Measurements from ENCODE around the gene SMG6. TPM values are rescaled to one million over a fixed set of nuclear protein-coding genes. Genes with fewer than 3 reads are reported as not detected.

SMG6 gene
- total and polyA plus RNA-seq, 2 of the 8 experiments (the other 6 are each of a cell fraction or from before 2014, with no cell fraction given), result 18.5 to 25.2 TPM

GRCh38 chr17:2029911-2030778 lies 273.4 kb downstream of the SMG6 start, which contains the start of gene DPH1:
DPH1 (plus strand) TSS chr17:2030153; CDS start chr17:2030170, 17 bp downstream.
- WGBS, 2 experiments (ENCODE audit: extremely low coverage in 1 of 2, insufficient coverage in 1 of 2, insufficient read length in 1 of 2, insufficient replicate concordance in 2 of 2, low coverage in 1 of 2, low lambda C conversion rate in 2 of 2, missing lambda C conversion rate in 1 of 2), result 2% methylated on average over 48 of the region's 59 CpGs; no CpG with 5 or more reads in 1 of the 2 experiments
- Histone ChIP-seq H2AK5ac (ENCODE audit: low read depth, low read length) (no peak within 1 kb of the TSS), H3K4ac (replicated peaks; ENCODE audit: insufficient read length, low read depth, low read length) (no peak within 1 kb of the TSS), H3K4me2 (ENCODE audit: insufficient read depth in 1 of 2, low read depth in 2 of 2, low read length in 2 of 2) (peak within 1 kb of the TSS; percentile 55 to 76), H3K23ac (ENCODE audit: insufficient read length) (no peak within 1 kb of the TSS), H3K9me3 (ENCODE audit: insufficient read depth in 2 of 2, low read depth in 1 of 2, low read length in 1 of 2) (no peaks in the 10 kb centered on the region), H4K5ac (ENCODE audit: insufficient read length, low read depth, low read length) (no peak within 1 kb of the TSS), H3K36me3 (ENCODE audit: control insufficient read depth in 2 of 4, insufficient read depth in 4 of 4, low read length in 3 of 4) (no peaks in the 10 kb centered on the region), H2BK5ac (ENCODE audit: low read depth, low read length) (no peak within 1 kb of the TSS), H3K79me2 (ENCODE audit: control insufficient read depth in 1 of 2, insufficient read depth in 2 of 2, low read length in 2 of 2) (no peaks in the 10 kb centered on the region), H2BK120ac (replicated peaks; ENCODE audit: low read depth, low read length) (no peak within 1 kb of the TSS), H2BK12ac (ENCODE audit: low read depth, low read length) (no peak within 1 kb of the TSS), H2BK15ac (ENCODE audit: low read length) (0 out of 2 replicates have a peak within 1 kb of the TSS, but pooled peaks have one; percentile 29), H4K91ac (replicated peaks; ENCODE audit: insufficient read length, low read length) (no peak within 1 kb of the TSS), H3K18ac (ENCODE audit: extremely low read depth, low read length) (no peak within 1 kb of the TSS), H3K27me3 (replicated peaks in 1 of 4; ENCODE audit: control insufficient read depth in 3 of 4, extremely low read depth in 1 of 4, insufficient read depth in 3 of 4, low read length in 3 of 4) (peaks cover 44 to 47% (median 46%) of the 10 kb centered on the region in 4 experiments), H3K27ac (ENCODE audit: low read depth, low read length) (no peak within 1 kb of the TSS), H2AFZ (ENCODE audit: low read length) (peak within 1 kb of the TSS; percentile 15; the same call in 1 of the 2 replicates), H3K9ac (replicated peaks in 1 of 4; ENCODE audit: extremely low read depth in 1 of 4, low read depth in 3 of 4, low read length in 3 of 4) (peak within 1 kb of the TSS in 3 of 4 experiments; percentile 39 to 57 (median 51); a peak in 5 of 7 replicates), H4K20me1 (replicated peaks in 1 of 2; ENCODE audit: control insufficient read depth in 1 of 2, insufficient read depth in 2 of 2, low read length in 2 of 2) (peaks cover 0 to 6% of the 10 kb centered on the region in 2 experiments), H3K79me1 (ENCODE audit: low read depth, low read length) (no peaks in the 10 kb centered on the region), H3K4me3 (ENCODE audit: extremely low read depth in 1 of 4, insufficient read depth in 2 of 4, low read depth in 3 of 4, low read length in 4 of 4) (peak within 1 kb of the TSS; percentile 74 to 98 (median 92)), H3K56ac (replicated peaks; ENCODE audit: insufficient read length, low read depth, low read length) (no peak within 1 kb of the TSS), H3K4me1 (replicated peaks in 1 of 4; ENCODE audit: control insufficient read depth in 3 of 4, insufficient read depth in 4 of 4, low read length in 3 of 4) (peaks cover 2 to 7% (median 4%) of the 10 kb centered on the region in 4 experiments; a peak in 5 of 7 replicates), H3K23me2 (ENCODE audit: low read depth, low read length) (peaks cover 9% of the 10 kb centered on the region; the same call in 1 of the 2 replicates), H3K14ac (ENCODE audit: insufficient read length) (no peak within 1 kb of the TSS), H4K8ac (ENCODE audit: extremely low read depth, insufficient read depth, low read length) (peak within 1 kb of the TSS; percentile 54; the same call in 1 of the 2 replicates), H2BK20ac (ENCODE audit: low read length) (no peak within 1 kb of the TSS)
- CTCF ChIA-PET (ENCODE audit: partially characterized antibody), result interaction anchor here (0.9 to 4.4 kb wide), 10 partner anchors 10 to 201 kb away, joined by 3 to 15 read pairs (median 4); partner anchors contain the start of genes HIC1 and OVCA2
- DNase-seq (ENCODE audit: low read depth in 1 of 2, low spot score in 2 of 2), result peak; percentile 69 to 97
- peak; percentile 95 for FAIRE-seq
- POLR2A ChIA-PET (ENCODE audit: partially characterized antibody), result interaction anchor here (1.1 kb wide), 1 partner anchor 10 kb away, joined by 3 read pairs; no protein-coding TSS in a partner anchor
- TF ChIP-seq CBX8 (IDR thresholded peaks at IDR 0.05; ENCODE audit: borderline replicate concordance, low read depth, low read length) (no peak), RBBP5 (IDR thresholded peaks at IDR 0.05; ENCODE audit: borderline replicate concordance, low read depth, low read length) (peak; percentile 55; the same call in 1 of the 2 replicates), TAF7 (optimal IDR thresholded peaks at IDR 0.05; ENCODE audit: borderline replicate concordance, low read depth, low read length) (peak; percentile 62), TAF1 (IDR thresholded peaks at IDR 0.05; ENCODE audit: low read depth, low read length) (peak; percentile 81), SP2 (IDR thresholded peaks at IDR 0.05; ENCODE audit: low read length) (no peak), CREB1 (IDR thresholded peaks at IDR 0.05) (peak; percentile 51; the same call in 1 of the 2 replicates), FOSL1 (IDR thresholded peaks at IDR 0.05; ENCODE audit: insufficient read depth, low read depth, low read length) (no peak), TEAD4 (IDR thresholded peaks at IDR 0.05; ENCODE audit: low read depth, low read length) (peak; percentile 42; the same call in 1 of the 2 replicates), ZNF274 (IDR thresholded peaks at IDR 0.05; ENCODE audit: borderline replicate concordance, extremely low read depth, low read length) (no peak), HDAC2 (IDR thresholded peaks at IDR 0.05; ENCODE audit: borderline replicate concordance in 1 of 2, low read depth in 2 of 2, low read length in 2 of 2) (peak; percentile 80 to 98; a peak in 3 of 4 replicates), MAFK (IDR thresholded peaks at IDR 0.05; ENCODE audit: low read depth, low read length) (no peak)
